SKM-1 treated with dmso at 0.1 percent for 144 hours (cell line): ENCODE measurements around the gene COG5.
A peak's percentile ranks its signal among the peaks of the same experiment; 100 is the strongest.
"Not testable (repeated sequence)": the region's sequence is repeated elsewhere in the genome, so short reads cannot be mapped to it uniquely, and the experiment has no call there.

ENCODE experiments used
- DNase-seq: peaks from one replicate; lab custom pipeline; 2025; ENCODE audit not compliant: unreplicated experiment; lab: John Stamatoyannopoulos, UW

The COG5 gene

GRCh38 chr7:107580716-107581383, 17.1 kb upstream of the COG5 start:
- DNase-seq: no peak

- peak; percentile 39 for DNase-seq
These were observed 16.4 kb upstream of the COG5 start, which contains the start of gene BCAP29 for GRCh38 chr7:107579885-107580715. Gene BCAP29, plus strand, starts transcription at chr7:107580246. Its CDS starts 527 bp downstream, at chr7:107580773.

- no peak for DNase-seq
These were observed 15.8 kb upstream of the COG5 start for GRCh38 chr7:107579554-107579884.

- no peak for DNase-seq
These were observed 9.8 kb upstream of the COG5 start for GRCh38 chr7:107573537-107573936.

- no peak for DNase-seq
These were observed 6.6 kb upstream of the COG5 start for GRCh38 chr7:107570298-107570697.

GRCh38 chr7:107564553-107565298, 1.0 kb upstream of the COG5 start:
- DNase-seq: no peak

- no peak for DNase-seq
These were observed 492 bp downstream of the COG5 start for GRCh38 chr7:107563081-107563774.

GRCh38 chr7:107560898-107561516, 2.7 kb downstream of the COG5 start:
- no peak for DNase-seq

- no peak for DNase-seq
These were observed 3.9 kb downstream of the COG5 start for GRCh38 chr7:107559864-107560263.

GRCh38 chr7:107555893-107556292, 7.8 kb downstream of the COG5 start:
- no peak for DNase-seq

GRCh38 chr7:107551936-107552335, 11.8 kb downstream of the COG5 start:
- DNase-seq: no peak

- no peak for DNase-seq
These were observed 18.7 kb downstream of the COG5 start for GRCh38 chr7:107544848-107545591.

GRCh38 chr7:107543338-107543993, 20.3 kb downstream of the COG5 start:
- DNase-seq: no peak

- DNase-seq: no peak
These were observed 25.7 kb downstream of the COG5 start for GRCh38 chr7:107538001-107538400.

- DNase-seq: not testable (repeated sequence)
These were observed 26.5 kb downstream of the COG5 start for GRCh38 chr7:107537228-107537627.

- no peak for DNase-seq
These were observed 29.6 kb downstream of the COG5 start for GRCh38 chr7:107534139-107534538.

GRCh38 chr7:107530751-107531150, 33.0 kb downstream of the COG5 start:
- DNase-seq: no peak

GRCh38 chr7:107528461-107528860, 35.3 kb downstream of the COG5 start:
- no peak for DNase-seq

- no peak for DNase-seq
These were observed 36.5 kb downstream of the COG5 start for GRCh38 chr7:107527196-107527595.

GRCh38 chr7:107526672-107527071, 37.0 kb downstream of the COG5 start:
- DNase-seq: no peak
